ENCODE measurements around the gene STS. TPM values are rescaled to one million over a fixed set of nuclear protein-coding genes. Genes with fewer than 3 reads are reported as not detected.

The STS gene
- total and polyA plus RNA-seq, 2 of the 8 experiments (the other 6 are each of a cell fraction or from before 2014, with no cell fraction given), result 0.67 to 1.5 TPM

DNA sequence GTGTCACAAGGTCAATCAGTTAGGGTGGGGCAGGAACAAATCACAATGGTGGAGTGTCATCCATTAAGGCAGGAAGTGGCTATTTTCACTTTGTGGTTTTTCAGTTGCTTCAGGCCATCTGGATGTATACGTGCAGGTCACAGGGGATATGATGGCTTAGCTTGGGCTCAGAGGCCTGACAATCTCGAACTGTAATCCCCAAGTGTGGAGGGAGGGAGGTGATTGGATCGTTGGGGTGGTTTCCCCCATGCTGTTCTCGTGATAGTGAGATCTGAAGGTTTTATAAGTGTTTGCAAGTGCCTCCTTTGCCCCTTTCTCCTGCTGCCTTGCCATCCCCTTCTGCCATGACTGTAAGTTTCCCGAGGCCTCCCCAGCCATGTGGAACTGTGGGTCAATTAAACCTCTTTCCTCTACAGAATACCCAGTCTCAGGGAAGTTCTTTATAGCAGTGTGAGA lies 36.7 kb upstream of the STS start (continued):
- no peak for TF ChIP-seq KDM5A (IDR thresholded peaks at IDR 0.05; ENCODE audit: low read length)
- TF ChIP-seq, protein P1, sequence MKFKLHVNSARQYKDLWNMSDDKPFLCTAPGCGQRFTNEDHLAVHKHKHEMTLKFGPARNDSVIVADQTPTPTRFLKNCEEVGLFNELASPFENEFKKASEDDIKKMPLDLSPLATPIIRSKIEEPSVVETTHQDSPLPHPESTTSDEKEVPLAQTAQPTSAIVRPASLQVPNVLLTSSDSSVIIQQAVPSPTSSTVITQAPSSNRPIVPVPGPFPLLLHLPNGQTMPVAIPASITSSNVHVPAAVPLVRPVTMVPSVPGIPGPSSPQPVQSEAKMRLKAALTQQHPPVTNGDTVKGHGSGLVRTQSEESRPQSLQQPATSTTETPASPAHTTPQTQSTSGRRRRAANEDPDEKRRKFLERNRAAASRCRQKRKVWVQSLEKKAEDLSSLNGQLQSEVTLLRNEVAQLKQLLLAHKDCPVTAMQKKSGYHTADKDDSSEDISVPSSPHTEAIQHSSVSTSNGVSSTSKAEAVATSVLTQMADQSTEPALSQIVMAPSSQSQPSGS (IDR thresholded peaks at IDR 0.05; ENCODE audit: low read length), result no peak
- no peak for TF ChIP-seq RAD21 (IDR thresholded peaks at IDR 0.05 in 1 of 2, conservative IDR thresholded peaks at IDR 0.05 in 1 of 2; ENCODE audit: low read depth in 2 of 2, low read length in 2 of 2)
- no peak for TF ChIP-seq CHD1 (IDR thresholded peaks at IDR 0.05; ENCODE audit: low read depth, low read length)
